Peyer's patch (tissue), 4 donors: ENCODE measurements around the gene KIF11. TPM values are rescaled to one million over a fixed set of nuclear protein-coding genes. Genes with fewer than 3 reads are reported as not detected.

ENCODE experiments used
- DNase-seq, 3 donors: peaks; one replicate each; pipeline ENCODE4 v3.0.0-alpha.2; 2017 to 2019
- H3K27ac ChIP-seq, 4 donors: fragments of 200-600 bp; sonication (generic); one replicate each; pipeline ENCODE4 v1.5.1; 2016 to 2019
- H3K27me3 ChIP-seq, 2 donors: fragments of 200-600 bp; sonication (generic); one replicate each; pipeline ENCODE4 v1.5.1; 2019
- H3K36me3 ChIP-seq, 3 donors: fragments of 200-600 bp; sonication (generic); one replicate each; pipeline ENCODE4 v1.5.1; 2016 to 2019
- H3K4me1 ChIP-seq, 4 donors: fragments of 200-600 bp; sonication (generic); one replicate each; pipeline ENCODE4 v1.5.1; 2016 to 2019
- H3K4me3 ChIP-seq, 4 donors: fragments of 200-600 bp; sonication (generic); 1 replicate in 3 of 4; 2 replicates in 1 of 4; pipeline ENCODE4 v1.5.1; 2016 to 2019; ENCODE audit warnings: mild to moderate bottlenecking in 1 of 4
- H3K9me3 ChIP-seq, 4 donors: fragments of 200-600 bp; sonication (generic); one replicate each; pipeline ENCODE4 v1.5.1; 2016 to 2019; ENCODE audit warnings: mild to moderate bottlenecking in 1 of 4
- CTCF ChIP-seq, 6 experiments: fragments of 450-650 bp in 4 of 6; fragments of 200-600 bp in 2 of 6; sonication (generic) in 1 of 6; IDR thresholded peaks; one replicate each; pipeline ENCODE4 v1.5.1; 2017 to 2019; ENCODE audit warnings: antibody characterized with exemption in 6 of 6, mild to moderate bottlenecking in 3 of 6, moderate library complexity in 1 of 6
- POLR2A ChIP-seq, 2 donors: fragments of 450-650 bp; IDR thresholded peaks; one replicate each; pipeline ENCODE4 v1.5.1; 2017; ENCODE audit warnings: antibody characterized with exemption in 2 of 2, mild to moderate bottlenecking in 2 of 2, moderate library complexity in 2 of 2
- total RNA-seq, 4 donors: library from RNA; depleted of rRNA; stranded (reverse); fragments of >200 nt; gene quantifications; one replicate each; pipeline ENCODE4 v1.1.0, GENCODE V29; 2016

Gene KIF11
- total RNA-seq, 4 donors from 2014 or later: 1.4 to 5.1 (median 3.4) TPM

GRCh38 chr10:92615515-92615914, 22.6 kb downstream of the KIF11 start:
- no peak overlapping the region for H3K4me3 ChIP-seq
- H3K4me1 ChIP-seq: no peaks in the 10 kb centered on the region
- no peaks in the 10 kb centered on the region for H3K36me3 ChIP-seq
- H3K9me3 ChIP-seq: no peaks in the 10 kb centered on the region
- DNase-seq: no peak
- no peaks in the 10 kb centered on the region for H3K27me3 ChIP-seq
- no peak overlapping the region for H3K27ac ChIP-seq
- TF ChIP-seq POLR2A (IDR thresholded peaks at IDR 0.05): no peak
- TF ChIP-seq CTCF (IDR thresholded peaks at IDR 0.05): no peak

GRCh38 chr10:92619368-92619767, 26.4 kb downstream of the KIF11 start:
- H3K27me3 ChIP-seq: no peaks in the 10 kb centered on the region
- no peaks in the 10 kb centered on the region for H3K9me3 ChIP-seq
- H3K27ac ChIP-seq: no peak overlapping the region
- no peaks in the 10 kb centered on the region for H3K36me3 ChIP-seq
- no peak for TF ChIP-seq CTCF (IDR thresholded peaks at IDR 0.05)
- no peak for TF ChIP-seq POLR2A (IDR thresholded peaks at IDR 0.05)
- DNase-seq: no peak
- H3K4me1 ChIP-seq: no peaks in the 10 kb centered on the region
- no peak overlapping the region for H3K4me3 ChIP-seq

- no peak overlapping the region for H3K27ac ChIP-seq
- no peak for DNase-seq
- H3K4me1 ChIP-seq: no peaks in the 10 kb centered on the region
- H3K9me3 ChIP-seq: no peaks in the 10 kb centered on the region
- no peaks in the 10 kb centered on the region for H3K36me3 ChIP-seq
- H3K27me3 ChIP-seq: no peaks in the 10 kb centered on the region
- no peak overlapping the region for H3K4me3 ChIP-seq
- TF ChIP-seq CTCF (IDR thresholded peaks at IDR 0.05): no peak
- no peak for TF ChIP-seq POLR2A (IDR thresholded peaks at IDR 0.05)
Observed at GRCh38 chr10:92627845-92628480, 35.0 kb downstream of the KIF11 start.

- Histone ChIP-seq H3K4me1 (no peaks in the 10 kb centered on the region), H3K4me3 (no peak overlapping the region), H3K27ac (no peak overlapping the region), H3K9me3 (no peaks in the 10 kb centered on the region), H3K36me3 (peaks cover 0 to 4% (median 0%) of the 10 kb centered on the region in 3 donors), H3K27me3 (no peaks in the 10 kb centered on the region)
- no peak for DNase-seq
- TF ChIP-seq POLR2A (IDR thresholded peaks at IDR 0.05) (no peak), CTCF (IDR thresholded peaks at IDR 0.05) (no peak)
Observed at GRCh38 chr10:92629945-92630344, 37.0 kb downstream of the KIF11 start.

DNA sequence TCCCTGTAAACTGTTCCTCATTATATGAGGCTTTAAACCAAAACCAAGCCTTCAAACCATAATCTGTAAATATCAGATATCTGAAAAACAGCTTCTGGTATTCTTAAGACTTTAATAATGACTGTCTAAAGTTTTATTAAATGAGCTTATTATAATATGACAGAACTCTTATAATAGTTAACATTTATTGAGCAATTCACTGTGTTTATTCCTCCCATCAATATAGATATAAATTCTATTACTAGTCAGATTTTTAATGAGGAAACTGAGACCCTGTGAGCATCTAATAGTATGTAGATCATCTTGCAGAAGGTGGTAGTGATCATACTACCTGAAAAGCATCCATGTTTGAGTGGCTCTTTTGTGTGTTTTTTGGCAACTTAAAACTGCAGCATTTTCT, 45.1 kb downstream of the KIF11 start:
- peaks cover 0 to 4% (median 0%) of the 10 kb centered on the region in 3 donors for H3K36me3 ChIP-seq
- no peaks in the 10 kb centered on the region for H3K27me3 ChIP-seq
- H3K4me1 ChIP-seq: no peaks in the 10 kb centered on the region
- no peak overlapping the region for H3K27ac ChIP-seq
- no peak overlapping the region for H3K4me3 ChIP-seq
- DNase-seq: no peak
- H3K9me3 ChIP-seq: no peaks in the 10 kb centered on the region
- no peak for TF ChIP-seq CTCF (IDR thresholded peaks at IDR 0.05)
- TF ChIP-seq POLR2A (IDR thresholded peaks at IDR 0.05): no peak

DNA sequence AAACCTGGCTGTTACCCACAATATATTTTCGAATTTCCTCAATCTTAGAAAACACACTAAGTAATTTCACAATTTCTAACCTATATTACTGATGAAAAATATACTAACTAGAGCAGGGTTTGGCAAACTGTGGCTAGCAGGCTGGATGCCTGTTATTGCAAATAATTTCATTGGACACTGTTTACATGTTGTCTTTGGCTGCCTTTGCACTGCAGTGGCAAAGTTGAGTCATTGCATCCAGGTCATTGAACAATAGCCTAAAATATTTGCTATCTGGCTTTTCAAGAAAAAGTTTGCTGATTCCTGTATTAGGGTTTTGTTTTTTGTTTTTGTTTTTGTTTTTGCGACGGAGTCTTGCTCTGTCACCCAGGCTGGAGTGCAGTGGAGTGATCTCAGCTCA, 47.2 kb downstream of the KIF11 start:
- no peak for DNase-seq
- no peak overlapping the region for H3K4me3 ChIP-seq
- no peaks in the 10 kb centered on the region for H3K36me3 ChIP-seq
- H3K27ac ChIP-seq: no peak overlapping the region
- no peaks in the 10 kb centered on the region for H3K27me3 ChIP-seq
- TF ChIP-seq POLR2A (IDR thresholded peaks at IDR 0.05) (no peak), CTCF (IDR thresholded peaks at IDR 0.05) (no peak)
- H3K9me3 ChIP-seq: no peaks in the 10 kb centered on the region
- no peaks in the 10 kb centered on the region for H3K4me1 ChIP-seq
